Tibial artery (tissue), 4 donors: ENCODE measurements around the gene SLC9A9.

Experiments
- DNase-seq, 2 donors: peaks; one replicate each; pipeline ENCODE4 v3.0.0-alpha.2; 2019
- H3K27ac ChIP-seq, 2 donors: fragments of 200-600 bp; sonication (generic) in 1 of 2; 1 replicate in 1 of 2; 2 replicates in 1 of 2; pipeline ENCODE4 v1.5.1; 2018 to 2019; ENCODE audit warnings: mild to moderate bottlenecking in 1 of 2
- H3K27me3 ChIP-seq, 2 donors: fragments of 200-600 bp; sonication (generic) in 1 of 2; one replicate each; pipeline versions ENCODE4 v1.5.1 to v1.6.0; 2016 to 2019
- H3K36me3 ChIP-seq, 3 donors: fragments of 200-600 bp; sonication (generic) in 2 of 3; one replicate each; pipeline ENCODE4 v1.5.1; 2016 to 2019; ENCODE audit warnings: mild to moderate bottlenecking in 2 of 3
- H3K4me1 ChIP-seq, 4 donors: fragments of 200-600 bp; sonication (generic) in 2 of 4; 1 replicate in 3 of 4; 2 replicates in 1 of 4; pipeline ENCODE4 v1.5.1; 2016 to 2019
- H3K4me3 ChIP-seq, 2 donors: fragments of 200-600 bp; sonication (generic) in 1 of 2; 1 replicate in 1 of 2; 2 replicates in 1 of 2; pipeline ENCODE4 v1.5.1; 2018 to 2019; ENCODE audit warnings: mild to moderate bottlenecking in 2 of 2
- H3K9me3 ChIP-seq, 3 donors: fragments of 200-600 bp; sonication (generic) in 1 of 3; one replicate each; pipeline ENCODE4 v1.5.1; 2016 to 2019
- intact Hi-C: fragments of 100-400 bp; cut with DNase I; formaldehyde crosslinking; loops from one replicate; pipeline ENCODE4 v1.15.0; 2023; ENCODE audit warnings: low total_unique reads
- TF ChIP-seq, protein P1 (sequence below), 2 experiments: fragments of 200-600 bp in 1 of 2; fragments of 450-650 bp in 1 of 2; IDR thresholded peaks; one replicate each; pipeline ENCODE4 v1.5.1; 2017 to 2019; ENCODE audit warnings: antibody characterized with exemption in 2 of 2, mild to moderate bottlenecking in 1 of 2, moderate library complexity in 1 of 2

The SLC9A9 gene

DNA sequence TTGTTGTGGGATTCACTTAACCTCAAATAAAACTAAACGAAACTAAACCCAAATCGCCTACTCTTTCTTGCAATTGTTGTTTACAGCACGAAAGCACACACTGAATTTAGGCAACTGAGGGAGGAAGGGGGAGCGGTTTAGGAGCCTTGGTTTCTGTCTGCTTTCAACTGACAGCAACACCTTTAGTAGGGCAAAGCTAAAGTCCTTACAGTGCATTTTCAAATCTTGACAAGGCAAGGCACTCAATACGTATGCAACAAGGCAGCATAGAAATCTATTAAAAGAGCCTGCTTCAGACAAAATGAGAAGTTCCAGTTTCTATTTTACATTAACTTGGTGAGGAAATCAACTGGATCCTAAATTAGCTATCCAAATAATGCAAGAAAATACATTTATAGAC, 554.1 kb downstream of the SLC9A9 start:
- H3K4me3 ChIP-seq: no peak overlapping the region
- H3K27me3 ChIP-seq: no peaks in the 10 kb centered on the region
- H3K4me1 ChIP-seq: no peaks in the 10 kb centered on the region
- no peaks in the 10 kb centered on the region for H3K36me3 ChIP-seq
- no peak overlapping the region for H3K27ac ChIP-seq
- intact Hi-C loops: no loop called here
- DNase-seq: no peak
- TF ChIP-seq, protein P1, sequence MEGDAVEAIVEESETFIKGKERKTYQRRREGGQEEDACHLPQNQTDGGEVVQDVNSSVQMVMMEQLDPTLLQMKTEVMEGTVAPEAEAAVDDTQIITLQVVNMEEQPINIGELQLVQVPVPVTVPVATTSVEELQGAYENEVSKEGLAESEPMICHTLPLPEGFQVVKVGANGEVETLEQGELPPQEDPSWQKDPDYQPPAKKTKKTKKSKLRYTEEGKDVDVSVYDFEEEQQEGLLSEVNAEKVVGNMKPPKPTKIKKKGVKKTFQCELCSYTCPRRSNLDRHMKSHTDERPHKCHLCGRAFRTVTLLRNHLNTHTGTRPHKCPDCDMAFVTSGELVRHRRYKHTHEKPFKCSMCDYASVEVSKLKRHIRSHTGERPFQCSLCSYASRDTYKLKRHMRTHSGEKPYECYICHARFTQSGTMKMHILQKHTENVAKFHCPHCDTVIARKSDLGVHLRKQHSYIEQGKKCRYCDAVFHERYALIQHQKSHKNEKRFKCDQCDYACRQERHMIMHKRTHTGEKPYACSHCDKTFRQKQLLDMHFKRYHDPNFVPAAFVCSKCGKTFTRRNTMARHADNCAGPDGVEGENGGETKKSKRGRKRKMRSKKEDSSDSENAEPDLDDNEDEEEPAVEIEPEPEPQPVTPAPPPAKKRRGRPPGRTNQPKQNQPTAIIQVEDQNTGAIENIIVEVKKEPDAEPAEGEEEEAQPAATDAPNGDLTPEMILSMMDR (IDR thresholded peaks at IDR 0.05): no peak
- H3K9me3 ChIP-seq: no peaks in the 10 kb centered on the region

DNA sequence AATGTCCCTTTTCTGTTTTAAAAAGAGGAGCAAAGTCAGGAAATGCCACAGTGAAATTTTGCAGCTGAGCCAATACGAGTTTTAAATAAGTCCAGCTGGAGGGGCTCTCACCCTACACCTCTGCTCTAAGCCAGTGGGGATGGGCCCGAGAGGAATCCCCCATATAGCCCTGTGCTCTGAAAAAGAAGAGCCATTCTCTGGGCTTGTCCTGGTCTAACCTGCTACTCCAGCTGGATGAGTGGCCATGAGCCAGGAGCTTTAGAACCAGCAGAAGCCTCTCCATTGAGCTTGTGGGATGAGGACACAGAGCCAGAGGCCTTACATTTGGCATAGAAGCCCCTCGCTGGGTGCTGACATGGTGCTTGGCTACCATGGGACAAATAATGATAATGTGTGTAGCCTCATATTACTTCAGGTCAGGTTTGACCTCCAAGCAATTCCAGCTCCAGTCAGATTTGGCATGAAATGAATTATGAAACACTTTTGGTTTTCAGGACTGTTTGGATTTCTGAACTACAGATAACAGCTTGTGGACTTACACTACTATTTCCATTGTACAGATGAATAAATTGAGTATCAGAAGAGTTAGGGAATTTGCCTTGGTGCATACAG, 556.3 kb downstream of the SLC9A9 start:
- intact Hi-C loops: no loop called here
- H3K4me3 ChIP-seq: no peak overlapping the region
- TF ChIP-seq, protein P1 (IDR thresholded peaks at IDR 0.05): no peak
- no peak for DNase-seq
- H3K4me1 ChIP-seq: no peaks in the 10 kb centered on the region
- H3K27ac ChIP-seq: no peak overlapping the region
- no peaks in the 10 kb centered on the region for H3K9me3 ChIP-seq
- no peaks in the 10 kb centered on the region for H3K36me3 ChIP-seq
- no peaks in the 10 kb centered on the region for H3K27me3 ChIP-seq

DNA sequence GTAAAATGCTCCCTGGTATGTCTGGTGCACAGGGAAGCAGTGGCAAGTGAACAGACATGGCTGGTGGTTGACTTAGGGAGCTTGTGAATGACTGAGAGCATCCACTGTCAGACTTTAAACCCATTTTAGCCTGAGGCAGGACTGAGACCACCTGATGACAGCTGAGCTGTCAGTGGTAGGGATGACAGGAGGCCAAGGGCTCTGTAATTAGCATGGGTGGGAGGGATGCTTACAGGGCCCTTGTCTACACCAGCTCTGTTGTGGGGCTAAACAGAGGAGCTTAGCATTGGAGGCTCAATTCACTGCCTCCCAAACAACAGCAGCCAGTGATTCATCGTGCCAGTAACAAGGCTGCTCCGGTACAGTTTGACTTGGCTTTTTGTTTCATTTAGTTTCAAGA, 559.3 kb downstream of the SLC9A9 start:
- Histone ChIP-seq H3K27ac (no peak overlapping the region), H3K27me3 (no peaks in the 10 kb centered on the region), H3K36me3 (no peaks in the 10 kb centered on the region), H3K4me1 (no peaks in the 10 kb centered on the region), H3K4me3 (no peak overlapping the region), H3K9me3 (no peaks in the 10 kb centered on the region)
- intact Hi-C loops: no loop called here
- TF ChIP-seq, protein P1 (IDR thresholded peaks at IDR 0.05): no peak
- DNase-seq: no peak

DNA sequence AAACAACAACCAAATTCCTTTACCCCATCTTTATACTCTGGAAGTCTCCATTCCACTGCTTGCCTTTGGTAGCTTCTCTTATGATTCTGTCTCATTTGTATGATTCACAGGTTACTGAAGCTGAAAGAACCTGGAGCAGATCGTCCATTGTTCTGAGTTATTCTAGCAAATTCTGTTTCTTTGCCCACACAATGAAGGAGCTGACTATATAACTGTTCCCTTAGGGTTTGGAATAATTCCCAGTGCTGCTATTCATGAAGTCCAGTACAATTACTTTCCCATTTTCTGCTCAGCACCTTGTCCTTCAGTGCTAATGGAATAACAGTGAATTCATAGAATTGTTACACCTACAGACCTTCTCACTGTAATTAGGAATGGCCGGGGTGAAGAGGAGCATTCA, 560.9 kb downstream of the SLC9A9 start:
- DNase-seq: no peak
- Histone ChIP-seq H3K36me3 (no peaks in the 10 kb centered on the region), H3K27me3 (no peaks in the 10 kb centered on the region), H3K4me3 (no peak overlapping the region), H3K4me1 (no peaks in the 10 kb centered on the region), H3K9me3 (no peaks in the 10 kb centered on the region), H3K27ac (no peak overlapping the region)
- intact Hi-C loops: no loop called here
- TF ChIP-seq, protein P1 (IDR thresholded peaks at IDR 0.05): no peak

DNA sequence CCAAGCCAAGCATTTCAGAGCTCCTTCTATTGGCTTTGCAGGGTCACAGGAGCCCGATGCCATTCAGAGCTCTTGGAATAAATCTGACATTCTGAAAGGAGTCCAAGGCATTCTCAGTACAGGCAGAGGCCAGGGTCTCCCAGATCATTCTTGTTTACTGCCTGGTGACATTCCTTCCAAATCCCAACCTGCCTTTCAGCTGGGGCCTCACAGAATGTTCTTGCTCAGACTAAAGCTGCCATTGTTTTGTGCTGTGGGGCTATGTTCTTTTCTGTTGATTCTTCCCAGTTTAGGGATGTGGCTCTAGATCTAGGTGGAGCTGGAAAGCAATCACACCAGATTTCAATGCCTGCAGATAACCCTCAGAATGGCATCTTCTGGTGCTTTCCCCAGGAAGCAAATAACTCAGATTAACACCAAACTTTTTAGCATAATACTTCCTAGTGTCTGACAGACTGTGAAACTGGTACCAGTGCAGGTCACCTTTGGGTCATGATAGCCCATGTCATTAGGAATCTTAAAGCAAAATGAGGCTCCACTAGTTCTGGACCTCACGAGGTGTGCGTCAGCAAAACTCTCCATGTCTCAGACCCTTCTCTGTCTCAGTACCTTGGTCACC, 561.8 kb downstream of the SLC9A9 start:
- Histone ChIP-seq H3K4me3 (no peak overlapping the region), H3K4me1 (no peaks in the 10 kb centered on the region), H3K36me3 (no peaks in the 10 kb centered on the region), H3K27ac (no peak overlapping the region), H3K27me3 (no peaks in the 10 kb centered on the region), H3K9me3 (no peaks in the 10 kb centered on the region)
- TF ChIP-seq, protein P1 (IDR thresholded peaks at IDR 0.05): no peak
- no peak for DNase-seq
- intact Hi-C loops: no loop called here
